Esophagus muscularis mucosa (tissue), 4 donors: ENCODE results near the gene CHST15. TPM values are rescaled to one million over a fixed set of nuclear protein-coding genes. Genes with fewer than 3 reads are reported as not detected.
A peak's percentile ranks its signal among the peaks of the same experiment; 100 is the strongest.

Source experiments
- DNase-seq: peaks from one replicate; pipeline ENCODE4 v3.0.0-alpha.2; 2017; ENCODE audit errors: extremely low spot score
- H3K27ac ChIP-seq, 4 donors: fragments of 200-600 bp; sonication (generic); replicated peaks in 1 of 4; 1 replicate in 3 of 4; 2 replicates in 1 of 4; pipeline ENCODE4 v1.5.1; 2016 to 2019; ENCODE audit warnings: mild to moderate bottlenecking in 1 of 4
- H3K27me3 ChIP-seq, 4 donors: fragments of 200-600 bp; sonication (generic); one replicate each; pipeline versions ENCODE4 v1.5.1 to v1.6.0; 2016 to 2019
- H3K36me3 ChIP-seq, 4 donors: fragments of 200-600 bp; sonication (generic); one replicate each; pipeline ENCODE4 v1.5.1; 2016 to 2019
- H3K4me1 ChIP-seq, 4 donors: fragments of 200-600 bp; sonication (generic); one replicate each; pipeline ENCODE4 v1.5.1; 2016 to 2019
- H3K4me3 ChIP-seq, 4 donors: fragments of 200-600 bp; sonication (generic); 1 replicate in 2 of 4; 2 replicates in 2 of 4; pipeline ENCODE4 v1.5.1; 2016 to 2019; ENCODE audit warnings: mild to moderate bottlenecking in 4 of 4, moderate library complexity in 1 of 4
- H3K9me3 ChIP-seq, 4 donors: fragments of 200-600 bp; sonication (generic); 1 replicate in 3 of 4; 2 replicates in 1 of 4; pipeline ENCODE4 v1.5.1; 2016 to 2019
- CTCF ChIP-seq, 3 experiments: fragments of 200-600 bp in 2 of 3; fragments of 450-650 bp in 1 of 3; sonication (generic) in 2 of 3; IDR thresholded peaks; one replicate each; pipeline ENCODE4 v1.5.1; 2017 to 2019; ENCODE audit warnings: antibody characterized with exemption in 3 of 3, mild to moderate bottlenecking in 2 of 3, moderate library complexity in 1 of 3
- EP300 ChIP-seq: sonication (generic); formaldehyde crosslinking; IDR thresholded peaks from one replicate; pipeline ENCODE4 v1.6.1; 2017; ENCODE audit warnings: antibody characterized with exemption
- POLR2A ChIP-seq: fragments of 450-650 bp; IDR thresholded peaks from one replicate; pipeline ENCODE4 v1.6.1; 2017; ENCODE audit warnings: antibody characterized with exemption, moderate library complexity, mild to moderate bottlenecking, low read depth
- POLR2AphosphoS5 ChIP-seq, 2 donors: sonication (generic); formaldehyde crosslinking; IDR thresholded peaks; one replicate each; pipeline ENCODE4 v1.6.1; 2017; ENCODE audit warnings: antibody characterized with exemption in 2 of 2
- WGBS: methylation state at CpG from one replicate; pipeline ENCODE4 v1.1.5; 2018; 5-methylcytosine and 5-hydroxymethylcytosine counted together
- intact Hi-C: fragments of 100-400 bp; cut with DNase I; formaldehyde crosslinking; loops from one replicate; pipeline ENCODE4 v1.15.1; 2023
- total RNA-seq, 4 donors: library from RNA; depleted of rRNA; stranded (reverse); fragments of >200 nt; gene quantifications; one replicate each; pipeline versions ENCODE4 v1.1.0 to v1.2.1, GENCODE V29; 2016

The CHST15 gene
- total RNA-seq, 4 donors from 2014 or later, result 48.2 to 76.1 (median 62.5) TPM

GRCh38 chr10:123991611-123992570, 101.5 kb downstream of the CHST15 start:
- H3K9me3 ChIP-seq, result no peaks in the 10 kb centered on the region
- TF ChIP-seq POLR2A (no peak), POLR2AphosphoS5 (IDR thresholded peaks at IDR 0.05) (no peak), CTCF (IDR thresholded peaks at IDR 0.05) (no peak), EP300 (no peak)
- H3K36me3 ChIP-seq, result no peaks in the 10 kb centered on the region
- peak; percentile 77 for DNase-seq
- peaks cover 18 to 44% (median 42%) of the 10 kb centered on the region in 4 donors for H3K4me1 ChIP-seq
- intact Hi-C loops, result loop anchor here (5.0 kb wide), 2 partner anchors 165 to 270 kb away; no protein-coding TSS in a partner anchor
- peak overlapping the region; percentile 52 to 63 (median 57) for H3K4me3 ChIP-seq
- peak overlapping the region in 2 of 4 donors; percentile 31 to 48 for H3K27ac ChIP-seq
- 17% methylated on average over 38 of the region's 92 CpGs for WGBS
- H3K27me3 ChIP-seq, result peaks cover 0 to 23% (median 8%) of the 10 kb centered on the region in 4 donors

- peaks cover 0 to 23% (median 8%) of the 10 kb centered on the region in 4 donors for H3K27me3 ChIP-seq
- no peak overlapping the region for H3K27ac ChIP-seq
- H3K9me3 ChIP-seq, result no peaks in the 10 kb centered on the region
- intact Hi-C loops, result loop anchor here (5.0 kb wide), 2 partner anchors 166 to 271 kb away; no protein-coding TSS in a partner anchor
- WGBS, result 74% methylated on average over 10 of the region's 10 CpGs
- H3K4me3 ChIP-seq, result peak overlapping the region in 1 of 4 donors; percentile 52
- H3K36me3 ChIP-seq, result no peaks in the 10 kb centered on the region
- DNase-seq, result peak; percentile 75
- TF ChIP-seq POLR2AphosphoS5 (IDR thresholded peaks at IDR 0.05), result no peak
- TF ChIP-seq EP300, result no peak
- no peak for TF ChIP-seq POLR2A
- no peak for TF ChIP-seq CTCF (IDR thresholded peaks at IDR 0.05)
- peaks cover 17 to 34% (median 32%) of the 10 kb centered on the region in 4 donors for H3K4me1 ChIP-seq
Measured at GRCh38 chr10:123990889-123991288, 102.5 kb downstream of the CHST15 start.

GRCh38 chr10:123988694-123989093, 104.7 kb downstream of the CHST15 start:
- TF ChIP-seq POLR2A (no peak), CTCF (IDR thresholded peaks at IDR 0.05) (no peak), POLR2AphosphoS5 (IDR thresholded peaks at IDR 0.05) (no peak), EP300 (no peak)
- 80% methylated on average over 2 of the region's 2 CpGs for WGBS
- peaks cover 0 to 14% (median 11%) of the 10 kb centered on the region in 4 donors for H3K4me1 ChIP-seq
- H3K9me3 ChIP-seq, result no peaks in the 10 kb centered on the region
- DNase-seq, result peak; percentile 83
- H3K4me3 ChIP-seq, result no peak overlapping the region
- H3K27me3 ChIP-seq, result peaks cover 0 to 23% (median 8%) of the 10 kb centered on the region in 4 donors
- H3K36me3 ChIP-seq, result no peaks in the 10 kb centered on the region
- intact Hi-C loops, result no loop called here
- no peak overlapping the region for H3K27ac ChIP-seq

GRCh38 chr10:123986736-123987135, 106.7 kb downstream of the CHST15 start:
- peaks cover 0 to 7% (median 3%) of the 10 kb centered on the region in 4 donors for H3K4me1 ChIP-seq
- no peak overlapping the region for H3K27ac ChIP-seq
- H3K9me3 ChIP-seq, result no peaks in the 10 kb centered on the region
- H3K36me3 ChIP-seq, result no peaks in the 10 kb centered on the region
- no peak for DNase-seq
- TF ChIP-seq POLR2A (no peak), CTCF (IDR thresholded peaks at IDR 0.05) (no peak), POLR2AphosphoS5 (IDR thresholded peaks at IDR 0.05) (no peak), EP300 (no peak)
- 0% methylated on average over 1 of the region's 1 CpG for WGBS
- no peak overlapping the region for H3K4me3 ChIP-seq
- intact Hi-C loops, result no loop called here
- H3K27me3 ChIP-seq, result peaks cover 0 to 16% (median 8%) of the 10 kb centered on the region in 4 donors
